ENCODE results near the gene MAP2K3. TPM values are rescaled to one million over a fixed set of nuclear protein-coding genes. Genes with fewer than 3 reads are reported as not detected.
"Not testable (repeated sequence)": the region's sequence is repeated elsewhere in the genome, so short reads cannot be mapped to it uniquely, and the experiment has no call there.

MAP2K3 gene
- total RNA-seq, 2 experiments from 2014 or later, result 27.8 to 71.5 TPM

- no peaks in the 10 kb centered on the region for H3K9me2 ChIP-seq (ENCODE audit: insufficient read depth, low read length)
- TF ChIP-seq, protein P1, sequence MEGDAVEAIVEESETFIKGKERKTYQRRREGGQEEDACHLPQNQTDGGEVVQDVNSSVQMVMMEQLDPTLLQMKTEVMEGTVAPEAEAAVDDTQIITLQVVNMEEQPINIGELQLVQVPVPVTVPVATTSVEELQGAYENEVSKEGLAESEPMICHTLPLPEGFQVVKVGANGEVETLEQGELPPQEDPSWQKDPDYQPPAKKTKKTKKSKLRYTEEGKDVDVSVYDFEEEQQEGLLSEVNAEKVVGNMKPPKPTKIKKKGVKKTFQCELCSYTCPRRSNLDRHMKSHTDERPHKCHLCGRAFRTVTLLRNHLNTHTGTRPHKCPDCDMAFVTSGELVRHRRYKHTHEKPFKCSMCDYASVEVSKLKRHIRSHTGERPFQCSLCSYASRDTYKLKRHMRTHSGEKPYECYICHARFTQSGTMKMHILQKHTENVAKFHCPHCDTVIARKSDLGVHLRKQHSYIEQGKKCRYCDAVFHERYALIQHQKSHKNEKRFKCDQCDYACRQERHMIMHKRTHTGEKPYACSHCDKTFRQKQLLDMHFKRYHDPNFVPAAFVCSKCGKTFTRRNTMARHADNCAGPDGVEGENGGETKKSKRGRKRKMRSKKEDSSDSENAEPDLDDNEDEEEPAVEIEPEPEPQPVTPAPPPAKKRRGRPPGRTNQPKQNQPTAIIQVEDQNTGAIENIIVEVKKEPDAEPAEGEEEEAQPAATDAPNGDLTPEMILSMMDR (conservative IDR thresholded peaks at IDR 0.05; ENCODE audit: low read length), result no peak
- TF ChIP-seq EZH2phosphoT487 (IDR thresholded peaks at IDR 0.05; ENCODE audit: borderline replicate concordance, low read depth, low read length), result no peak
- CTCF ChIA-PET (ENCODE audit: unreplicated experiment), result interaction anchor here (0.7 kb wide), 1 partner anchor 216 kb away, joined by 3 read pairs; no protein-coding TSS in a partner anchor
- no peak overlapping the region for H3K4me2 ChIP-seq (ENCODE audit: low read length)
- H2AFZ ChIP-seq (ENCODE audit: low read length), result no peak overlapping the region
- peaks cover 37% of the 10 kb centered on the region for H3K36me3 ChIP-seq (ENCODE audit: insufficient read depth, low read length)
- no peaks in the 10 kb centered on the region for H4K20me1 ChIP-seq (ENCODE audit: insufficient read depth, low read length)
- no peak overlapping the region for H3K27ac ChIP-seq (ENCODE audit: low read depth, low read length, poor library complexity, severe bottlenecking)
- intact Hi-C loops (cut with micrococcal nuclease; ENCODE audit: unreplicated experiment), result no loop called here
- H3K9me3 ChIP-seq (ENCODE audit: low read length), result no peaks in the 10 kb centered on the region
- no peak for DNase-seq (ENCODE audit: low spot score)
- POLR2A ChIA-PET, result no interaction called here
- H3K79me2 ChIP-seq (ENCODE audit: insufficient read depth, low read depth, low read length), result no peaks in the 10 kb centered on the region
- H3K4me3 ChIP-seq (ENCODE audit: low read depth, low read length, poor library complexity, severe bottlenecking), result no peak overlapping the region
- no TSS peak for BruUV-seq (replicated peaks)
- no peaks in the 10 kb centered on the region for H3K4me1 ChIP-seq (ENCODE audit: insufficient read depth, low read length, poor library complexity, severe bottlenecking)
Observed at GRCh38 chr17:21303441-21304065, 19.0 kb downstream of the MAP2K3 start.

DNA sequence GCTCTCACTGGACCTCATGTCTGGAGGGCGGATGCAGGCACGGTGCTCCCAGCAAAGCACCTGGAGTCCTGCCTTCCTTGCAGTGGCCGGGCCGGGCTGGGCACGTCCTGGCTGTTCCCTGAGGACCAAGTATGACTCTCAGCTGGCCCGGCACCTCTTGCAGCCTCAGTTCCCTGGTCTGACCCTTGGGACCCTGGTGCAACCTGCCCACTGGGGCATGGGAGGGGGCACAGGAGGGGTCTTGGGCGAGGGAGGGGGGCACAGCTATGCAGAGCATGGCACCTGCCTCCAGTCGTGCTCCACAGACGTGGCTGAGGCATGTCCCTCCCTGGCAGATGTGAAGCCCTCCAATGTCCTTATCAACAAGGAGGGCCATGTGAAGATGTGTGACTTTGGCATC lies 19.6 kb downstream of the MAP2K3 start:
- intact Hi-C loops (cut with micrococcal nuclease; ENCODE audit: unreplicated experiment), result no loop called here
- no peaks in the 10 kb centered on the region for H3K9me3 ChIP-seq (ENCODE audit: low read length)
- H3K79me2 ChIP-seq (ENCODE audit: insufficient read depth, low read depth, low read length), result no peaks in the 10 kb centered on the region
- no peaks in the 10 kb centered on the region for H4K20me1 ChIP-seq (ENCODE audit: insufficient read depth, low read length)
- TF ChIP-seq, protein P1 (conservative IDR thresholded peaks at IDR 0.05; ENCODE audit: low read length), result no peak
- TF ChIP-seq EZH2phosphoT487 (IDR thresholded peaks at IDR 0.05; ENCODE audit: borderline replicate concordance, low read depth, low read length), result no peak
- DNase-seq (ENCODE audit: low spot score), result no peak
- ChIA-PET CTCF (ENCODE audit: unreplicated experiment) (no interaction called here), POLR2A (no interaction called here)
- peaks cover 42% of the 10 kb centered on the region for H3K36me3 ChIP-seq (ENCODE audit: insufficient read depth, low read length)
- H3K9me2 ChIP-seq (ENCODE audit: insufficient read depth, low read length), result no peaks in the 10 kb centered on the region
- H3K4me2 ChIP-seq (ENCODE audit: low read length), result no peak overlapping the region
- no peak overlapping the region for H3K4me3 ChIP-seq (ENCODE audit: low read depth, low read length, poor library complexity, severe bottlenecking)
- no TSS peak for BruUV-seq (replicated peaks)
- no peak overlapping the region for H3K27ac ChIP-seq (ENCODE audit: low read depth, low read length, poor library complexity, severe bottlenecking)
- no peaks in the 10 kb centered on the region for H3K4me1 ChIP-seq (ENCODE audit: insufficient read depth, low read length, poor library complexity, severe bottlenecking)
- no peak overlapping the region for H2AFZ ChIP-seq (ENCODE audit: low read length)

DNA sequence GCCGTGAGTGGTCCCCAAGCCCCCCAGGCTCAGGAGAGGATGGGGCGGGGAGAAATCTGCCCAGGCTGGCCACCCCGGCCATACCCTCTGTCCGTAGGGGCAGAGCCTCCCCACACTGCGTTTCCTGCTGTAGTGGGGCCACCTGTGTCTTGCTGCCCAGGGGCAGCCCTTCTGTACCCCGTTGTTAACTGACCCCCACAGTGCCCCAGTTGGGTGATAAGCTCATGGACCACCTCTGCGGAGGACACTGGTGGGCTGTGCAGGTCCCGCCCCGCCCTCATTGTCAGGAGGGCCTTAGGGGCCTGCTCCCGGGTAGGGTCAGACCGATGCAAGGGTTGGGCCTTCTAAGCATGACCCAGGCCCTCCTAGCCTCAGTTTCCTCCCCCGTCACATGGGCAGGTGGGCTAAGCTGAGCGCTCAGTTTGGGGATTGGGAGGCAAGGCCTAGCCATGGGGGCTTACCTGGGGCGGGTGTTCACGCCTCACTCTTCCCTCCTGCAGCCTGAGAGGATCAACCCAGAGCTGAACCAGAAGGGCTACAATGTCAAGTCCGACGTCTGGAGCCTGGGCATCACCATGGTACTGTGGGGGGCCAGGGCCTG lies 20.1 kb downstream of the MAP2K3 start:
- DNase-seq (ENCODE audit: low spot score); BruUV-seq (replicated peaks); H2AFZ ChIP-seq (ENCODE audit: low read length); H3K9me3 ChIP-seq (ENCODE audit: low read length); H3K27ac ChIP-seq (ENCODE audit: low read depth, low read length, poor library complexity, severe bottlenecking); H3K4me3 ChIP-seq (ENCODE audit: low read depth, low read length, poor library complexity, severe bottlenecking); CTCF ChIA-PET (ENCODE audit: unreplicated experiment); H3K4me2 ChIP-seq (ENCODE audit: low read length); H3K4me1 ChIP-seq (ENCODE audit: insufficient read depth, low read length, poor library complexity, severe bottlenecking); H4K20me1 ChIP-seq (ENCODE audit: insufficient read depth, low read length); intact Hi-C loops (cut with micrococcal nuclease; ENCODE audit: unreplicated experiment); POLR2A ChIA-PET; H3K79me2 ChIP-seq (ENCODE audit: insufficient read depth, low read depth, low read length); H3K9me2 ChIP-seq (ENCODE audit: insufficient read depth, low read length): not testable (repeated sequence)
- peaks cover 45% of the 10 kb centered on the region for H3K36me3 ChIP-seq (ENCODE audit: insufficient read depth, low read length)

DNA sequence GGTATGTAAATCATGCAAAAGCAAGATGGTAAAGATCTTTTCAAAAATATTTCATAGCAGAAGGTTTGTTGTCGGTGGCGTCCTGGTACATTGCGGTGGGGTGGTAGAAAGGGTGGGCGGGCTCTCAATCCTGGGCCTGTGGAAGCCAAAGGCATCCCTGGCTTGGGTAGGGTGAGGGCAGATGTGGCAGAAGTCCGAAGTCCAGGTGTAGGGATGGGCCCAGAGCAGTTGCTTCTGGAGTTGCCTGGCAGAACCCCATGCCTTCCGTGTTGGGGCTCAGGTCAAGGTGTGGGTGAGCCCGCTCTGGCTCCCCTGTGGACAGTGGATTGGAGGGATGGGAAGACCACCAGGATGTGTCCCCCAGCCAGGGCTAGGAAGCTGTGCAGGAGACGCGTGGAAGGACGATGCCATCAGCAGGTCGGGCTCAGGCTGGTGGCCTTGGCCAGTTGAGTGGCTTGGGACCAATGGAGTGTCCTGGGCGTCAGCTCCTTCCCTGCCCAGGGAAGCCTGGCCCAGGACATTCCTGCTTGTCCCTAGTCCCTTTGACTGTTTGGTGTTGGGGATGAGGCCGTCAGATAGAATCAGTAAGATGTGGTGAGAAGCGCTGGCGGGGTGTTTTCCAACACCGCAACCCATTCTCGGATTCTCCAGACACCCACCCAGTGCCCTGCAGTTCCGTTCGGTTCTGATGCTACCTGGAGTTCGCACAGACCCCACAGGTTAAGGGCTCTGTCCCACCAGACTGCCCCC lies 21.1 kb downstream of the MAP2K3 start:
- H3K36me3 ChIP-seq (ENCODE audit: insufficient read depth, low read length), result peaks cover 44% of the 10 kb centered on the region
- H3K4me2 ChIP-seq (ENCODE audit: low read length); H2AFZ ChIP-seq (ENCODE audit: low read length); H4K20me1 ChIP-seq (ENCODE audit: insufficient read depth, low read length); intact Hi-C loops (cut with micrococcal nuclease; ENCODE audit: unreplicated experiment); CTCF ChIA-PET (ENCODE audit: unreplicated experiment); H3K4me3 ChIP-seq (ENCODE audit: low read depth, low read length, poor library complexity, severe bottlenecking); DNase-seq (ENCODE audit: low spot score); H3K79me2 ChIP-seq (ENCODE audit: insufficient read depth, low read depth, low read length); BruUV-seq (replicated peaks); H3K9me2 ChIP-seq (ENCODE audit: insufficient read depth, low read length); H3K27ac ChIP-seq (ENCODE audit: low read depth, low read length, poor library complexity, severe bottlenecking); H3K9me3 ChIP-seq (ENCODE audit: low read length); H3K4me1 ChIP-seq (ENCODE audit: insufficient read depth, low read length, poor library complexity, severe bottlenecking): not testable (repeated sequence)
- POLR2A ChIA-PET, result interaction anchor here (0.6 kb wide), 1 partner anchor 42 kb away, joined by 4 read pairs; no protein-coding TSS in a partner anchor
